Measurements from ENCODE around the gene OLIG3. TPM values are rescaled to one million over a fixed set of nuclear protein-coding genes. Genes with fewer than 3 reads are reported as not detected.

Gene OLIG3
- polyA plus RNA-seq, 1 of the 3 experiments (the other 2 are of a cell fraction): not detected

DNA sequence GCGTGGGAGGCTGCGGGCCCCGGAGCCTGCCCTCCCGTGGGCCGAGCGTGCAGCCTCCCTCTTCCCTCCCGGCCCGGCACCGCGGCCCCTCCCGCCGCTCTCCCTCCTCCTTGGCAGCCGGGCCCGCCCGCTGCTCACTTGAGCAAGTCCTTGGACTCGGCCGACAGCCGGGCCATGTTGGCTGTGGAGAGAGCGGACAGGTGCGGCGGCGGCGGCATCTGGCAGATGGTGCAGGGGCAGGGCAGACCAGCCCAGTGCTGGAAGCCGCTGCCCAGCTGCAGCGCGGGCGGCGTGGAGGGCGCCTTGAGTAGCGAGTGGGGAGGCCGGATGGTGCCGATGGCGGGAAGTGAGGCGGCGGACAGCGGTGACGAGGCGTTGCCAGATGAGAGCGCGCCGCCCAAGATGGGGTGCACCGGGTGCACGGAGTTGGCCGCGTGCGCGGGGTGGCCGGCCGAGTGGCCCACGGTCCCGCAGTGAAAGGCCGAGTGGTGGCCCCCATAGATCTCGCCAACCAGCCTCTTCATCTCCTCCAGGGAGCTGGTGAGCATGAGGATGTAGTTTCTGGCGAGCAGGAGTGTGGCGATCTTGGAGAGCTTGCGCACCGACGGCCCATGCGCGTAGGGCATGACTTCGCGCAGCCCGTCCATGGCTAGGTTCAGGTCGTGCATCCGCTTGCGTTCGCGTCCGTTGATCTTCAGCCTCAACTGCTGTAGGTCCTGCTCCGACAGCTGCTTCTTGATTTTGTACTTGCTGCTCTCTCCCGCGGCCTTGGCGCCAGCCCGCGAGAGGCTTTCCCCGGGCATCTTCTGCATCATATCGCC lies 766 bp downstream of the OLIG3 start:
- H3K79me2 ChIP-seq (ENCODE audit: insufficient read depth): no peaks in the 10 kb centered on the region
- H3K4me2 ChIP-seq: no peak overlapping the region
- WGBS (ENCODE audit: low lambda C conversion rate): 35% methylated on average over 13 of the region's 77 CpGs
- no peaks in the 10 kb centered on the region for H4K20me1 ChIP-seq (ENCODE audit: insufficient read depth)
- H3K4me1 ChIP-seq (ENCODE audit: control insufficient read depth in 1 of 2, insufficient read depth in 2 of 2, low read depth in 1 of 2, low read length in 1 of 2): no peaks in the 10 kb centered on the region; a peak in 1 of 4 replicates
- H3K9me2 ChIP-seq: no peaks in the 10 kb centered on the region
- H3K27ac ChIP-seq (ENCODE audit: low read depth in 2 of 2, low read length in 1 of 2): no peak overlapping the region
- no peak overlapping the region for H2AFZ ChIP-seq (ENCODE audit: low read depth)
- DNase-seq: no peak
- TF ChIP-seq TAF1 (IDR thresholded peaks at IDR 0.05; ENCODE audit: borderline replicate concordance, low read depth, low read length) (no peak), CHD2 (IDR thresholded peaks at IDR 0.05; ENCODE audit: low read length, partially characterized antibody) (no peak), MEF2A (IDR thresholded peaks at IDR 0.05; ENCODE audit: borderline replicate concordance, low read depth) (no peak), GATA2 (CRISPR knock-in tag; IDR thresholded peaks at IDR 0.05) (no peak), SMC3 (IDR thresholded peaks at IDR 0.05; ENCODE audit: low read depth, low read length) (no peak), TCF12 (IDR thresholded peaks at IDR 0.05) (no peak)
- TF ChIP-seq, protein P1, sequence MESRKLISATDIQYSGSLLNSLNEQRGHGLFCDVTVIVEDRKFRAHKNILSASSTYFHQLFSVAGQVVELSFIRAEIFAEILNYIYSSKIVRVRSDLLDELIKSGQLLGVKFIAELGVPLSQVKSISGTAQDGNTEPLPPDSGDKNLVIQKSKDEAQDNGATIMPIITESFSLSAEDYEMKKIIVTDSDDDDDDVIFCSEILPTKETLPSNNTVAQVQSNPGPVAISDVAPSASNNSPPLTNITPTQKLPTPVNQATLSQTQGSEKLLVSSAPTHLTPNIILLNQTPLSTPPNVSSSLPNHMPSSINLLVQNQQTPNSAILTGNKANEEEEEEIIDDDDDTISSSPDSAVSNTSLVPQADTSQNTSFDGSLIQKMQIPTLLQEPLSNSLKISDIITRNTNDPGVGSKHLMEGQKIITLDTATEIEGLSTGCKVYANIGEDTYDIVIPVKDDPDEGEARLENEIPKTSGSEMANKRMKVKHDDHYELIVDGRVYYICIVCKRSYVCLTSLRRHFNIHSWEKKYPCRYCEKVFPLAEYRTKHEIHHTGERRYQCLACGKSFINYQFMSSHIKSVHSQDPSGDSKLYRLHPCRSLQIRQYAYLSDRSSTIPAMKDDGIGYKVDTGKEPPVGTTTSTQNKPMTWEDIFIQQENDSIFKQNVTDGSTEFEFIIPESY (IDR thresholded peaks at IDR 0.05; ENCODE audit: borderline replicate concordance, low read depth): no peak
- TF ChIP-seq, protein P2, sequence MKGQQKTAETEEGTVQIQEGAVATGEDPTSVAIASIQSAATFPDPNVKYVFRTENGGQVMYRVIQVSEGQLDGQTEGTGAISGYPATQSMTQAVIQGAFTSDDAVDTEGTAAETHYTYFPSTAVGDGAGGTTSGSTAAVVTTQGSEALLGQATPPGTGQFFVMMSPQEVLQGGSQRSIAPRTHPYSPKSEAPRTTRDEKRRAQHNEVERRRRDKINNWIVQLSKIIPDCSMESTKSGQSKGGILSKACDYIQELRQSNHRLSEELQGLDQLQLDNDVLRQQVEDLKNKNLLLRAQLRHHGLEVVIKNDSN (IDR thresholded peaks at IDR 0.05; ENCODE audit: borderline replicate concordance, low read depth): no peak
- TF ChIP-seq, protein P3, sequence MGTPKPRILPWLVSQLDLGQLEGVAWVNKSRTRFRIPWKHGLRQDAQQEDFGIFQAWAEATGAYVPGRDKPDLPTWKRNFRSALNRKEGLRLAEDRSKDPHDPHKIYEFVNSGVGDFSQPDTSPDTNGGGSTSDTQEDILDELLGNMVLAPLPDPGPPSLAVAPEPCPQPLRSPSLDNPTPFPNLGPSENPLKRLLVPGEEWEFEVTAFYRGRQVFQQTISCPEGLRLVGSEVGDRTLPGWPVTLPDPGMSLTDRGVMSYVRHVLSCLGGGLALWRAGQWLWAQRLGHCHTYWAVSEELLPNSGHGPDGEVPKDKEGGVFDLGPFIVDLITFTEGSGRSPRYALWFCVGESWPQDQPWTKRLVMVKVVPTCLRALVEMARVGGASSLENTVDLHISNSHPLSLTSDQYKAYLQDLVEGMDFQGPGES (IDR thresholded peaks at IDR 0.05; ENCODE audit: low read depth, low read length): no peak
- TF ChIP-seq, protein P4, sequence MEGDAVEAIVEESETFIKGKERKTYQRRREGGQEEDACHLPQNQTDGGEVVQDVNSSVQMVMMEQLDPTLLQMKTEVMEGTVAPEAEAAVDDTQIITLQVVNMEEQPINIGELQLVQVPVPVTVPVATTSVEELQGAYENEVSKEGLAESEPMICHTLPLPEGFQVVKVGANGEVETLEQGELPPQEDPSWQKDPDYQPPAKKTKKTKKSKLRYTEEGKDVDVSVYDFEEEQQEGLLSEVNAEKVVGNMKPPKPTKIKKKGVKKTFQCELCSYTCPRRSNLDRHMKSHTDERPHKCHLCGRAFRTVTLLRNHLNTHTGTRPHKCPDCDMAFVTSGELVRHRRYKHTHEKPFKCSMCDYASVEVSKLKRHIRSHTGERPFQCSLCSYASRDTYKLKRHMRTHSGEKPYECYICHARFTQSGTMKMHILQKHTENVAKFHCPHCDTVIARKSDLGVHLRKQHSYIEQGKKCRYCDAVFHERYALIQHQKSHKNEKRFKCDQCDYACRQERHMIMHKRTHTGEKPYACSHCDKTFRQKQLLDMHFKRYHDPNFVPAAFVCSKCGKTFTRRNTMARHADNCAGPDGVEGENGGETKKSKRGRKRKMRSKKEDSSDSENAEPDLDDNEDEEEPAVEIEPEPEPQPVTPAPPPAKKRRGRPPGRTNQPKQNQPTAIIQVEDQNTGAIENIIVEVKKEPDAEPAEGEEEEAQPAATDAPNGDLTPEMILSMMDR (IDR thresholded peaks at IDR 0.05): no peak
- TF ChIP-seq, protein P5, sequence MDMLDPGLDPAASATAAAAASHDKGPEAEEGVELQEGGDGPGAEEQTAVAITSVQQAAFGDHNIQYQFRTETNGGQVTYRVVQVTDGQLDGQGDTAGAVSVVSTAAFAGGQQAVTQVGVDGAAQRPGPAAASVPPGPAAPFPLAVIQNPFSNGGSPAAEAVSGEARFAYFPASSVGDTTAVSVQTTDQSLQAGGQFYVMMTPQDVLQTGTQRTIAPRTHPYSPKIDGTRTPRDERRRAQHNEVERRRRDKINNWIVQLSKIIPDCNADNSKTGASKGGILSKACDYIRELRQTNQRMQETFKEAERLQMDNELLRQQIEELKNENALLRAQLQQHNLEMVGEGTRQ (IDR thresholded peaks at IDR 0.05; ENCODE audit: borderline replicate concordance, low read depth, low read length): no peak
- TF ChIP-seq, protein P6, sequence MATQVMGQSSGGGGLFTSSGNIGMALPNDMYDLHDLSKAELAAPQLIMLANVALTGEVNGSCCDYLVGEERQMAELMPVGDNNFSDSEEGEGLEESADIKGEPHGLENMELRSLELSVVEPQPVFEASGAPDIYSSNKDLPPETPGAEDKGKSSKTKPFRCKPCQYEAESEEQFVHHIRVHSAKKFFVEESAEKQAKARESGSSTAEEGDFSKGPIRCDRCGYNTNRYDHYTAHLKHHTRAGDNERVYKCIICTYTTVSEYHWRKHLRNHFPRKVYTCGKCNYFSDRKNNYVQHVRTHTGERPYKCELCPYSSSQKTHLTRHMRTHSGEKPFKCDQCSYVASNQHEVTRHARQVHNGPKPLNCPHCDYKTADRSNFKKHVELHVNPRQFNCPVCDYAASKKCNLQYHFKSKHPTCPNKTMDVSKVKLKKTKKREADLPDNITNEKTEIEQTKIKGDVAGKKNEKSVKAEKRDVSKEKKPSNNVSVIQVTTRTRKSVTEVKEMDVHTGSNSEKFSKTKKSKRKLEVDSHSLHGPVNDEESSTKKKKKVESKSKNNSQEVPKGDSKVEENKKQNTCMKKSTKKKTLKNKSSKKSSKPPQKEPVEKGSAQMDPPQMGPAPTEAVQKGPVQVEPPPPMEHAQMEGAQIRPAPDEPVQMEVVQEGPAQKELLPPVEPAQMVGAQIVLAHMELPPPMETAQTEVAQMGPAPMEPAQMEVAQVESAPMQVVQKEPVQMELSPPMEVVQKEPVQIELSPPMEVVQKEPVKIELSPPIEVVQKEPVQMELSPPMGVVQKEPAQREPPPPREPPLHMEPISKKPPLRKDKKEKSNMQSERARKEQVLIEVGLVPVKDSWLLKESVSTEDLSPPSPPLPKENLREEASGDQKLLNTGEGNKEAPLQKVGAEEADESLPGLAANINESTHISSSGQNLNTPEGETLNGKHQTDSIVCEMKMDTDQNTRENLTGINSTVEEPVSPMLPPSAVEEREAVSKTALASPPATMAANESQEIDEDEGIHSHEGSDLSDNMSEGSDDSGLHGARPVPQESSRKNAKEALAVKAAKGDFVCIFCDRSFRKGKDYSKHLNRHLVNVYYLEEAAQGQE (IDR thresholded peaks at IDR 0.05; ENCODE audit: low read depth, low read length): no peak
- H3K9me3 ChIP-seq: no peaks in the 10 kb centered on the region
- no peak overlapping the region for H3K9ac ChIP-seq
- H3K27me3 ChIP-seq (ENCODE audit: insufficient read depth): peaks cover 80% of the 10 kb centered on the region
- ChIA-PET POLR2A (no interaction called here), CTCF (no interaction called here)
- no peaks in the 10 kb centered on the region for H3K36me3 ChIP-seq (replicated peaks in 1 of 2; ENCODE audit: control insufficient read depth in 1 of 2, insufficient read depth in 2 of 2, low read length in 1 of 2)
- no peaks in the 10 kb centered on the region for H3F3A ChIP-seq (replicated peaks; ENCODE audit: insufficient read depth)
- H3K4me3 ChIP-seq (ENCODE audit: low read depth in 2 of 2, low read length in 1 of 2): no peak overlapping the region
